Natural killer cell (primary cell): ENCODE measurements around the gene LHB. TPM values are rescaled to one million over a fixed set of nuclear protein-coding genes. Genes with fewer than 3 reads are reported as not detected.

Experiments used
- ATAC-seq, 3 donors: fragments of 150-1000 bp in 2 of 3; fragments of 200-7000 bp in 1 of 3; cut with Tn5 transposase; 1 replicate in 1 of 3; 2 replicates in 2 of 3; pipeline ENCODE4 v1.10.0; 2021; ENCODE audit warnings: mild to moderate bottlenecking in 2 of 3, moderate library complexity in 2 of 3
- DNase-seq, 2 donors: peaks; one replicate each; pipeline versions ENCODE4 v3.0.0 to v3.0.0-alpha.2; 2013 to 2021; ENCODE audit warnings: mixed read lengths in 1 of 2
- H3K27ac ChIP-seq: one replicate; pipeline ENCODE4 v1.5.1; 2013; ENCODE audit warnings: mild to moderate bottlenecking, low read length
- H3K27me3 ChIP-seq: one replicate; pipeline ENCODE4 v1.6.1; 2013; ENCODE audit warnings: low read length; ENCODE audit not compliant: control insufficient read depth, insufficient read depth
- H3K36me3 ChIP-seq: one replicate; pipeline ENCODE4 v1.6.1; 2013; ENCODE audit warnings: low read length; ENCODE audit not compliant: control insufficient read depth, insufficient read depth
- H3K4me1 ChIP-seq: one replicate; pipeline ENCODE4 v1.6.1; 2013; ENCODE audit warnings: low read length; ENCODE audit not compliant: control insufficient read depth, insufficient read depth
- H3K4me3 ChIP-seq: one replicate; pipeline ENCODE4 v1.5.1; 2013; ENCODE audit warnings: low read length
- H3K9me3 ChIP-seq: one replicate; pipeline ENCODE4 v1.6.1; 2013; ENCODE audit warnings: low read length; ENCODE audit not compliant: control insufficient read depth, insufficient read depth
- H3K27ac Mint-ChIP-seq, 2 donors: one replicate each; pipeline ENCODE4 v1.8.0; 2022; ENCODE audit warnings: mild to moderate bottlenecking in 2 of 2, mixed read lengths in 2 of 2, moderate library complexity in 1 of 2
- H3K27me3 Mint-ChIP-seq, 2 donors: one replicate each; pipeline ENCODE4 v1.8.0; 2022; ENCODE audit warnings: low read depth in 2 of 2, mixed read lengths in 2 of 2
- H3K36me3 Mint-ChIP-seq: one replicate; pipeline ENCODE4 v1.8.0; 2022; ENCODE audit warnings: mixed read lengths
- H3K4me1 Mint-ChIP-seq, 2 donors: one replicate each; pipeline ENCODE4 v1.8.0; 2022; ENCODE audit warnings: mixed read lengths in 2 of 2
- H3K4me3 Mint-ChIP-seq: one replicate; pipeline ENCODE4 v1.8.0; 2022; ENCODE audit warnings: mild to moderate bottlenecking, moderate library complexity, mixed read lengths
- H3K9me3 Mint-ChIP-seq, 2 donors: one replicate each; pipeline ENCODE4 v1.8.0; 2022; ENCODE audit warnings: mixed read lengths in 2 of 2
- CTCF ChIP-seq: fragments of 200-600 bp; IDR thresholded peaks from one replicate; pipeline ENCODE4 v1.8.0; 2022; ENCODE audit warnings: antibody characterized with exemption
- WGBS: methylation state at CpG from one replicate; pipeline ENCODE4 v1.1.7; 2013; ENCODE audit warnings: missing lambda C conversion rate; ENCODE audit not compliant: insufficient coverage; 5-methylcytosine and 5-hydroxymethylcytosine counted together
- intact Hi-C: fragments of 100-400 bp; cut with micrococcal nuclease; formaldehyde crosslinking; loops from one replicate; pipeline ENCODE4 v1.14.2; 2022
- total RNA-seq, 4 donors: library from RNA; stranded (reverse); fragments of 120-200 nt in 1 of 4; gene quantifications; one replicate each; pipeline versions ENCODE4 v1.2.3 to v1.2.4, GENCODE V29; 2013 to 2022

The LHB gene
- total RNA-seq, result 1 to 10 TPM in 1 of 3 donors, not detected in 2; 1.4 TPM
- 0.32 TPM for total RNA-seq (2013)

- peak in 1 of 2 donors; percentile 8 for DNase-seq
- H3K9me3 Mint-ChIP-seq, result no peaks in the 10 kb centered on the region
- peak within 1 kb of the TSS in 1 of 2 donors; percentile 84 for H3K27ac Mint-ChIP-seq
- Histone ChIP-seq H3K9me3 (no peaks in the 10 kb centered on the region), H3K27me3 (peaks cover 3% of the 10 kb centered on the region), H3K4me3 (peak within 1 kb of the TSS; percentile 50), H3K36me3 (no peaks in the 10 kb centered on the region), H3K4me1 (peaks cover 33% of the 10 kb centered on the region), H3K27ac (no peak within 1 kb of the TSS)
- TF ChIP-seq CTCF, result no peak
- WGBS, result 67% methylated on average over 16 of the region's 17 CpGs
- H3K36me3 Mint-ChIP-seq, result no peaks in the 10 kb centered on the region
- ATAC-seq, result no peak
- intact Hi-C loops, result no loop called here
- H3K27me3 Mint-ChIP-seq, result peaks cover 0 to 7% of the 10 kb centered on the region in 2 donors
- H3K4me1 Mint-ChIP-seq, result peaks cover 15 to 36% of the 10 kb centered on the region in 2 donors
- H3K4me3 Mint-ChIP-seq, result peak within 1 kb of the TSS; percentile 86
These were observed at the start of gene LHB for GRCh38 chr19:49017041-49017665. Gene LHB, minus strand, starts transcription at chr19:49017091. Its CDS starts 10 bp downstream, at chr19:49017081.

DNA sequence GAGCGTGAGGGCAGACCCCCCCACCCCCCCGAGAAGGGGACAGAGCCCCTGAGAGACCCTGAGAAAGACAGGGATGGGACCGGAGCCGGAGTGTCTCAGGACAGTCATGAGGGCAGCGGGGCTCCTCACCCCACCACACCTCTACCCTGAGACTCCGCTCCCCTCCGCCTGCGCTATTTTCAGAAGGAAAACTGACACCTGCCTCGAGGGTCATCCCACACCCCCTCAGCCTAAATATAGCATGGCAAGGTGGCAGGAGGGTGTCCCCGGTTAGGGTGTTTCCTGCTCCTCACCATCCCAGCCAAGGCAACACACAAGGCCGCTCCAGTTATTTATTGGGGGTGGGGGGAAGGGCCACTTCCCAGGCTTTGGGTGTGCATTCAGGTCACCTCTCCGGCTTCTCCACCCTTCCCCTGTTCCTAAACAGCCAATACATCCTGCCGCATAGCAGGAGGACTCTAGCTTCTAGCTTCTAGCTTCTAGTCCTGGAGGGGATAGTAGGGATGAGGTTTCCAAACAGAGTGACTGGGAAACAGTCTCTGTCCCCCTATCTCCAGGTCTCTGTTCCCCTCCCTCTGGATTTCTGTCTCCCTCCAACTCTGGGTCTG is 49.1 kb upstream of the LHB start:
- ATAC-seq, result no peak
- intact Hi-C loops, result no loop called here
- no peak for DNase-seq
- no peaks in the 10 kb centered on the region for H3K9me3 ChIP-seq
- no peaks in the 10 kb centered on the region for H3K4me1 Mint-ChIP-seq
- no peaks in the 10 kb centered on the region for H3K9me3 Mint-ChIP-seq
- H3K4me3 ChIP-seq, result no peak overlapping the region
- 63% methylated on average over 8 of the region's 13 CpGs for WGBS
- H3K36me3 Mint-ChIP-seq, result no peaks in the 10 kb centered on the region
- H3K4me3 Mint-ChIP-seq, result no peak overlapping the region
- peaks cover 11% of the 10 kb centered on the region for H3K27me3 ChIP-seq
- no peaks in the 10 kb centered on the region for H3K4me1 ChIP-seq
- no peaks in the 10 kb centered on the region for H3K36me3 ChIP-seq
- H3K27ac Mint-ChIP-seq, result no peak overlapping the region
- H3K27me3 Mint-ChIP-seq, result peaks cover 47 to 53% of the 10 kb centered on the region in 2 donors
- H3K27ac ChIP-seq, result no peak overlapping the region
- no peak for TF ChIP-seq CTCF

GRCh38 chr19:49064768-49065611 is 48.1 kb upstream of the LHB start, which contains the start of gene NTF4:
Gene NTF4, minus strand, starts transcription at chr19:49064818. Its CDS starts 2,821 bp downstream, at chr19:49061997.
- Histone ChIP-seq H3K27ac (no peak within 1 kb of the TSS), H3K36me3 (no peaks in the 10 kb centered on the region), H3K9me3 (no peaks in the 10 kb centered on the region), H3K27me3 (peaks cover 8% of the 10 kb centered on the region), H3K4me3 (no peak within 1 kb of the TSS), H3K4me1 (no peaks in the 10 kb centered on the region)
- WGBS, result 6% methylated on average over 52 of the region's 53 CpGs
- ATAC-seq (peak in 1 of 3 donors; percentile 26), DNase-seq (no peak)
- peaks cover 46 to 51% of the 10 kb centered on the region in 2 donors for H3K27me3 Mint-ChIP-seq
- no peaks in the 10 kb centered on the region for H3K9me3 Mint-ChIP-seq
- H3K4me3 Mint-ChIP-seq, result no peak within 1 kb of the TSS
- H3K4me1 Mint-ChIP-seq, result no peaks in the 10 kb centered on the region
- no peak within 1 kb of the TSS for H3K27ac Mint-ChIP-seq
- intact Hi-C loops, result no loop called here
- no peak for TF ChIP-seq CTCF
- no peaks in the 10 kb centered on the region for H3K36me3 Mint-ChIP-seq
